NOMO-1 treated with DMSO at 0.1 percent for 48 hours (cell line): ENCODE results near the gene SYTL3.
"Not testable (repeated sequence)": the region's sequence is repeated elsewhere in the genome, so short reads cannot be mapped to it uniquely, and the experiment has no call there.

Experiments
- DNase-seq: peaks from one replicate; lab custom pipeline; 2025; ENCODE audit not compliant: unreplicated experiment; lab: John Stamatoyannopoulos, UW

Gene SYTL3

DNA sequence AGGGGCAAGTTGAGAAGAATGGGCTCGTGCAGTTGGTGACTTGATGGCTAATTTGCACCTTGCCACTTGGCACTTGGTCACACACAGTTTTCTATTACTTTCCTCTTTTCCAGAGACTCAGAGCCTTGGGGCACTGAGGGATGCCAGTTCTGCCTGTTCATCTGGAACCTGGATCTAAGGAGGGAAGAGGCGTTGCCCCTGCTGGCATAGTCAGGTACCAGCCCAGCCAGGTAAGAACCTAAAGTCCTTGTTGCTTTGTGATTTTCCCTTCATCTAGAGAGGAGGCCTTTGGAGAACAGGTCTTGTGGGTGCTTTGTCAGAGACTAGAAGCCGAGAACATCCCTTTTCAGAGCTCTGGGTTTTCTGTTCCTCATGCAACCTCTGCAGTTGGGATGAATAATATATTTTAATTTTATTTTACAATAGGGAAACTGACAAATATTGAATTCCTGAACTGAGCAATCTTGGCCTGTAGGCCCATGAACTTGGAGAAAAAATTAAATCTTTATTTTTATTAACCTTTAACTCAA, 11.4 kb downstream of the SYTL3 start:
- DNase-seq, result no peak

GRCh38 chr6:158662607-158662953, 12.7 kb downstream of the SYTL3 start:
- peak; percentile 93 for DNase-seq

- no peak for DNase-seq
These were observed 13.2 kb downstream of the SYTL3 start for GRCh38 chr6:158662954-158663624.

DNA sequence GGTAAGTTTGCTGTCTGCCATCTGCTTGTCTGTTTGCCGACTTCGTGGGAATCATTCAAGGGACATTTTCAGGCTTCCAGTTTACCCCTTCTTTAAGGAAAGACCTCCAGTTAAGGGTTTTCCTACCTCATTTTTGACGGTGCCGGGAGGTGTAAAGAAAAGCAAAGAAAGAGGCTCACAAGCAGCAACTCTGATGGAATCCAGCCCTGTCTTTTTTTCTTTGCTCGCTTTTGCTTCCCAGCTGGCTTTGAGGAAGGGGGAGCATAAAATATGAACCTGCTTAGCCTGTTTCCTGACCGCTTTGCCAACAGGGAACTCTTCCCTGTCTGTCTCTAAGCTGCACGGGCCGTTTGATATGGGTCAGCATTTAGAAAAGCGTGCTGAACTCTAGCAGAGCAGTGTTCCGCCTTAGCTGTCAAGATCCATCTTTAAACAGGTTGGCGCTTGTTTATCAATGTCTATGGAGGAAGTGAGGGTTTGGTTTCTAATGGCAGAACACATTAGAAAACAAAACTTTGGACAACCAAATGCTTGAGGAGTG, 13.8 kb downstream of the SYTL3 start:
- DNase-seq, result no peak

- no peak for DNase-seq
These were observed 15.5 kb downstream of the SYTL3 start for GRCh38 chr6:158665332-158665731.

GRCh38 chr6:158666628-158667359, 16.9 kb downstream of the SYTL3 start:
- DNase-seq, result peak; percentile 99

GRCh38 chr6:158667360-158667981, 17.6 kb downstream of the SYTL3 start:
- peak; percentile 57 for DNase-seq

DNA sequence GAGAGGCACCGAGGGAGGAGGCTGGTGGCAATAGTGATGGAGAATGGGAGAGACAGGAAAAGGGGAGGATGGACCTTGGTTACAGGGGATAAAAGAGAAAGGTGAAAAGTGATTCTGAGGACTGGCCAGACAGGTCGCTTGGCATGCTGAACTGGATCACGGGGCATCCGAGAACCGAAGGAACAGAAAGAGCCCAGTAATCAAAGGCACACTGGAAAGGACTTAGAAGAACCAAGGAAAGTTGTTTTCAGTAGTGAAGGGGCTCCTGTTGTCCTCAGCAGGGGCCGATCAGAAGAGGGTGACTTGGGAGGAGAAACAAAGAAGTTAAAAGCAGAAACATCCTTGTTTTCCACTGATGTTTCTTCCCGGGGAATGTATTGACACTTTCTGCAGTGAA, 18.9 kb downstream of the SYTL3 start:
- no peak for DNase-seq

DNA sequence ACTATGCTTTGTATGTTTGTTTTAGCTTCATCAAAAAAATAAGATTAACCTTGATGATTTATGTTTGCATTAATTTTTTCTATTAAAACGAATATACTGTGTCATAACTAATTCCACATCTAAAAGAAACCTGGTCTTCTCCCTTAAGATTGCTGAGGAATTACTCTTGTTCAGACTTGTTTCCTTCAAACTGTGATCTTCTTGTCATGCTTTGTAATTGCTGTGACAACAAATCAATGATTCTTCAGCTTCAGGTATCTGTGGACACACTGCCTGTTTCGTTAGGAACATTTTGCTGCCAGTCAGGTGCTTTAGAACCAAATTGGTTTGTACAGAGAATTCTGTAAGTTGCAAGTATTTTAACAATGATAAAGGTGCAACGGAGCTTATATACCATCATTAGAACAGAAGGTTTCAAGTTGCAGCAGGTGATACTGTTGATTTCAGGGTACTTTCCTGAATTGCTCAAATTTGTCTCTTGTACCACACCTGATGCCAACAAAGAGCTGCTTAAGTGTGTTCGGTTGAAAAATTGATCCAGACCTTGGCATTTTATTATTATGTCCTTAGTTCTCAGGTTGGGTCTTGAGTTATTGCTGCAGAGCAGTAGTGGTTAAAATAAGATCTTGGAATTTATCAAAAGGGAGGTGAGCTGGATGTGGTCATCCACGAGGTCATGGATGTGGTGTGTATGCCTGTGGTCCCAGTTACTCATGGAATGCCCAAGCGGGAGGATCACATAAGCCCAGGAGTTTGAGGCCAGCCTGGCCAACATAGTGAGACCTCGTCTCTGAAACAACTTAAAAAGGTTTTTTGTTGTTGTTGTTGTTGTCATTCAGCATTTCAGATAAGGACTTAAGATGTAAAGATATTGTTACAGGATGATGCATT, 19.5 kb downstream of the SYTL3 start:
- DNase-seq, result no peak

DNA sequence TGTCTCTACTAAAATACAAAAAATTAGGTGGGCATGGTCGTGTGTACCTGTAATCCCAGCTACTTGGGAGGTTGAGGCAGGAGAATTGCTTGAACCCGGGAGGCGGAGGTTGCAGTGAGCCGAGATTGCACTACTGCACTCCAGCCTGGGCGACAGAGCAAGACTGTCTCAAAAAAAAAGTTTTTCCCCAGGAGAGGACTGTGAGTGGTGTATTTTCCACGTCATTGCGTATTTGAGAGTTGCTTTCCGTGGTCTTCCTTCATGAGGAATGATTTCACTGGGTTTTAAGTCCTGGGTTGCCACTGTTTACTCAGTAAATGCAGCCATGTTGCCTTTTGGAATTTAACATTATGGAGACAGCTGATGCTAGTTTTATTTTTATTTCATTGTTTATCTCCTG, 22.3 kb downstream of the SYTL3 start:
- DNase-seq, result not testable (repeated sequence)

- no peak for DNase-seq
These were observed 22.9 kb downstream of the SYTL3 start for GRCh38 chr6:158672726-158673125.

GRCh38 chr6:158674342-158675131, 24.7 kb downstream of the SYTL3 start:
- no peak for DNase-seq

DNA sequence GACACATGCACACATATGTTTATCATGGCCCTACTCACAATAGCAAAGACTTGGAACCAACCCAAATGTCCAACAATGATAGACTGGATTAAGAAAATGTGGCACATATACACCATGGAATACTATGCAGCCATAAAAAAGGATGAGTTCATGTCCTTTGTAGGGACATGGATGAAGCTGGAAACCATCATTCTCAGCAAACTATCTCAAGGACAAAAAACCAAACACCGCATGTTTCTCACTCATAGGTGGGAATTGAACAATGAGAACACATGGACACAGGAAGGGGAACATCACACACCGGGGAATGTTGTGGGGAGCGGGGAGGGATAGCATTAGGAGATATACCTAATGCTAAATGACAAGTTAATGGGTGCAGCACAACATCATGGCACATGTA, 27.2 kb downstream of the SYTL3 start:
- DNase-seq, result not testable (repeated sequence)

GRCh38 chr6:158677906-158678578, 28.2 kb downstream of the SYTL3 start:
- no peak for DNase-seq

GRCh38 chr6:158680015-158680414, 30.2 kb downstream of the SYTL3 start:
- no peak for DNase-seq

DNA sequence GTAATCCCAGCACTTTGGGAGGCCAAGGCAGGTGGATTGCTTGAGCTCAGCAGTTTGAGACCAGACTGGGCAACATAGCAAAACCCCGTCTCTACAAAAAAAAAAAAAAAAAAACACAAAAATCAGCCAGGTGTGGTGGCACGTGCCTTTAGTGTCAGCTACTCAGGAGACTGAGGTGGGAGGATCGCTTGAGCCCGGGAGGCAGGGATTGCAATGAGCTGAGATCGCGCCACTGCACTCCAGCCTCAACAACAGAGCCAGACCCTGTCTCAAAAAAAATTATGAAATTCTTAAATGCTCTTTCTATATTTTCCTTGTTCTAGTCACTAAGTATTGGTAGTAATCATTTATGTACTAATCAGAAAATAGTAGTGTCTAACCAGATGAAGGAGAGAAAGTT, 30.6 kb downstream of the SYTL3 start:
- DNase-seq, result no peak

- DNase-seq, result no peak
These were observed 34.5 kb downstream of the SYTL3 start for GRCh38 chr6:158684311-158684710.

- DNase-seq, result no peak
These were observed 35.0 kb downstream of the SYTL3 start for GRCh38 chr6:158684745-158685324.

DNA sequence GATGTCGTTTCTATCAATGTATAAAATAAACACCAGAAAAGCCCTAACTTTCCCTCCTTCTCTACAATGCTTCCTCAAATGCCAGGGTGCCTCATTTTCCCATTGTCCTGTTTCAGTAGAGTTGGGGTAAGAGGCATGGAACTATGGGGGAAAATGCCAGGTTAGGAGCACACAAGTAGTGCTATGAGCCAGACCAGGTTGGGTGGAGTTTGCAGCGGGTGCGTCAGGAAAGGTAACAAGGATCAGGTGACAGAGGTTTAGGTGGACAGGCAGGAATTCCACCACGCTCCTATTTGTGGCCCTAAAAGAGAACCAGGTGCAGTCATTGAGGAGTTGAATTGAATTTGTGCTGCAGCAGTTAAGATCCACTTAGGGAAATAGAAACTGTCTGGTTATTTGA, 36.5 kb downstream of the SYTL3 start:
- DNase-seq, result no peak
